Pancreas (tissue), 10 donors: ENCODE results near the gene TMEM11. TPM values are rescaled to one million over a fixed set of nuclear protein-coding genes. Genes with fewer than 3 reads are reported as not detected.
A peak's percentile ranks its signal among the peaks of the same experiment; 100 is the strongest.

Experiments used
- ATAC-seq, 4 donors: fragments of 200-7000 bp; cut with Tn5 transposase; one replicate each; pipeline versions ENCODE4 v1.8.0 to v1.9.1; 2020; ENCODE audit warnings: mild to moderate bottlenecking in 4 of 4, moderate library complexity in 4 of 4
- DNase-seq, 6 donors: peaks; one replicate each; pipeline ENCODE4 v3.0.0-alpha.2; 2020
- FAIRE-seq: peaks from 2 replicates; lab custom pipeline; 2012; peaks lifted over from hg19 to GRCh38; lab: Jason Lieb, UNC
- H3K27ac ChIP-seq, 4 donors: fragments of 200-600 bp; sonication (generic); 1 replicate in 3 of 4; 2 replicates in 1 of 4; pipeline versions ENCODE4 v1.5.0 to v1.8.0; 2020
- H3K27me3 ChIP-seq, 4 donors: fragments of 200-600 bp; one replicate each; pipeline ENCODE4 v1.8.0; 2021
- H3K36me3 ChIP-seq, 3 donors: fragments of 200-600 bp; sonication (generic) in 1 of 3; one replicate each; pipeline versions ENCODE4 v1.5.0 to v1.8.0; 2020 to 2021
- H3K4me1 ChIP-seq, 3 donors: fragments of 200-600 bp; one replicate each; pipeline ENCODE4 v1.8.0; 2021
- H3K4me3 ChIP-seq, 4 donors: fragments of 200-600 bp; sonication (generic) in 2 of 4; one replicate each; pipeline versions ENCODE4 v1.5.0 to v1.8.0; 2020 to 2021
- H3K9me3 ChIP-seq, 4 donors: fragments of 200-600 bp; one replicate each; pipeline ENCODE4 v1.8.0; 2021
- CTCF ChIP-seq, 4 donors: fragments of 200-600 bp; sonication (generic) in 3 of 4; IDR thresholded peaks; one replicate each; pipeline versions ENCODE4 v1.5.0 to v1.8.0; 2021; ENCODE audit warnings: antibody characterized with exemption in 4 of 4
- WGBS, 2 donors: extraction: QIAGEN DNeasy Blood & Tissue Kit; methylation state at CpG; one replicate each; pipeline ENCODE4 v1.1.7; 2013; 5-methylcytosine and 5-hydroxymethylcytosine counted together
- intact Hi-C, 3 donors: fragments of 100-400 bp; cut with DNase I; formaldehyde crosslinking; loops; one replicate each; pipeline versions ENCODE4 v1.11.1 to v1.14.2; 2022
- polyA plus RNA-seq, 2 donors: library from polyadenylated mRNA; stranded (reverse); fragments of 200-250 nt; gene quantifications; one replicate each; pipeline ENCODE4 v1.2.3, GENCODE V29; 2013
- total RNA-seq, 6 donors: library from RNA; stranded (reverse); fragmentation: NEBNext Ultra II Directional in 4 of 6; extraction: Animal tissue kit (Norgen Biotek cat#: 25700) in 4 of 6; gene quantifications; one replicate each; pipeline versions ENCODE4 v1.2.1 to v1.2.4, GENCODE V29; 2021 to 2023
- donor health status: healthy with polysubstance abuse.
- donor health status: DM: no; HTN: no; CAD: no; lungs with moderate emphysema.
- donor health status: DM: no; HTN: no; CAD: no.
- donor health status: control.
- donor health status: control.
- donor health status: Bipolar disorder and iron deficiency.
- donor health status: DM: yes; HTN: yes; CAD: no.
- donor health status: DM: no; HTN: no; CAD: no.
- donor health status: DM: no; HTN: no; CAD: no.
- donor health status: DM: yes; HTN: yes; CAD: no.

The TMEM11 gene
- total and polyA plus RNA-seq, 8 donors: 6.1 to 16.0 (median 9.5) TPM

DNA sequence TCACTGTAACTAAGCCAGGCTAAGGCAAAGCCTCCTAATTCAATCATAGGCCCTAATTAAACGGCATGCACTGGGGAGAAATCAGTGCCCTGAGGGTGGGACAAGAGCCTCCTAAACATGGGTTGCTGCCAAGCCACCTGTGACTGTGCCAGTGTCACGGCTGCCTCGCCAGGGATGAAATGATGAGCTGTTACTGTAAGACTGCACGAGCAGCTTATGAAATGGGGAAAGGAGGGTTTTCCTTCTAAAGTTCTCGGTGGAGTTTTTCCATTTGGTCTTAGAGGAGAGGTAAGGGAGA is 12.7 kb downstream of the TMEM11 start:
- Histone ChIP-seq H3K27me3 (no peaks in the 10 kb centered on the region), H3K27ac (no peak overlapping the region), H3K36me3 (peaks cover 0 to 13% (median 12%) of the 10 kb centered on the region in 3 donors), H3K4me3 (no peak overlapping the region), H3K9me3 (no peaks in the 10 kb centered on the region), H3K4me1 (no peaks in the 10 kb centered on the region)
- no peak for FAIRE-seq
- intact Hi-C loops: no loop called here
- 51% methylated on average over 5 of the region's 5 CpGs for WGBS, 2 donors
- no peak for TF ChIP-seq CTCF (IDR thresholded peaks at IDR 0.05)
- DNase-seq: no peak
- ATAC-seq: no peak

DNA sequence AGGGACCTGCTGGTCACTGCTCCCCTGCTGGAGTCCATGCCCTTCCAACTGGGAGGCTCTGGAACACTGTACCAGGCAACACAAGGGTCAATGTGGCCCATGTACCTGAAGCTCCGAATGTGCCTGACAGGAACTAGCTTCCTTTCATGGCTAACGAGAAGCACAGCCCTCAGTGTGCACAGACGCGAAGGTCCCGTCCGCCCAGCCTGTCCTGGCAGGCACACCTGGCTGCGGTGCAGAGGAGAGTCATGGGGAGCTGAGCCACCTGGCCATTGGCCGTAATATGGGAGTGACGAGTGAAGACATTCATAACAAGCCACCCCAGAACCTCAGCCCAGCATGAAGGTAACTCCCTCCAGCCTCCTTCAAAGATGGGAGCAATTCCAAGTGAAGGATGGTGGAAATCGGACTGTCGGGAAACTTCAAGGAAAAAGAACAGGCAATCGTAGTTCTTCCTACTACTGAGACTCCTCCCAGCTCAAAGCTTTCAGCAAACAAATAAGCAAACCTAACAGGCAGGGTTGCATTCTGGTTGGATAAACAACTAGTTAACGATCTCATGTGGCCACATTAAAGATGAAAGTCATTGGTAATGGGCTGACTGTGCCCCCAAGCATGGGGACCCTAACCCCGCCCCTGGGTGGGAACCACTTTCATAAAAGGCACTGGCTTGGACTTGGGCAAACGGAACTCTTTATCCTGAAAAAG is 13.2 kb downstream of the TMEM11 start:
- TF ChIP-seq CTCF (IDR thresholded peaks at IDR 0.05): no peak
- H3K27ac ChIP-seq: no peak overlapping the region
- H3K27me3 ChIP-seq: no peaks in the 10 kb centered on the region
- no peak overlapping the region for H3K4me3 ChIP-seq
- peaks cover 0 to 13% (median 12%) of the 10 kb centered on the region in 3 donors for H3K36me3 ChIP-seq
- DNase-seq (peak in 1 of 6 donors; percentile 21), ATAC-seq (peak in 2 of 4 donors; percentile 28 to 61), FAIRE-seq (no peak)
- WGBS, 2 donors: 66 to 68% methylated on average over 15 of the region's 15 CpGs
- intact Hi-C loops: no loop called here
- H3K4me1 ChIP-seq: no peaks in the 10 kb centered on the region
- H3K9me3 ChIP-seq: no peaks in the 10 kb centered on the region

DNA sequence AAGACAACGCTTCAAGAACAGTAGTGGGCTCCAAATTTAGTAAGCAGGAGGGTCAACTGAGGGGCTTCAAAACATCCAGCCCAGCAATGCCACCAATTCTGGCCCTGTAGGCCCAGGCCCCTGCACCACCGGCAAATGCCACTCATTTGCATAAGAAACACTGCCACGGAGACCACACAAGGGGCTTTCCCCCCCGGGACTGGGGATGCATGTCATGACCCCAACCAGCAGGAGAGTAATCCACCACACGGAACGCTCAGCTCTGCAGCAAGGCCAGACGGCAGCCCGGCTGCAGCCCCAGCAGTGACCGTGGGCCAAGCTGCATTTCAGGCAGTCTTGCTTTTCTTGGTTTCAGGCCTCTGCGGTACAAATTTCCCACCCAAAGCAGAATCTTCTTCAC is 14.1 kb downstream of the TMEM11 start:
- Histone ChIP-seq H3K36me3 (peaks cover 0 to 13% (median 12%) of the 10 kb centered on the region in 3 donors), H3K27me3 (no peaks in the 10 kb centered on the region), H3K4me3 (no peak overlapping the region), H3K27ac (no peak overlapping the region), H3K9me3 (no peaks in the 10 kb centered on the region), H3K4me1 (no peaks in the 10 kb centered on the region)
- FAIRE-seq (no peak), DNase-seq (no peak), ATAC-seq (no peak)
- WGBS, 2 donors: 86 to 89% methylated on average over 10 of the region's 10 CpGs
- intact Hi-C loops: no loop called here
- no peak for TF ChIP-seq CTCF (IDR thresholded peaks at IDR 0.05)

- intact Hi-C loops: no loop called here
- WGBS, 2 donors: 78 to 82% methylated on average over 9 of the region's 9 CpGs
- DNase-seq (no peak), FAIRE-seq (no peak), ATAC-seq (peak in 3 of 4 donors; percentile 5 to 51 (median 25))
- Histone ChIP-seq H3K4me1 (no peaks in the 10 kb centered on the region), H3K36me3 (peaks cover 0 to 13% (median 12%) of the 10 kb centered on the region in 3 donors), H3K9me3 (no peaks in the 10 kb centered on the region), H3K4me3 (no peak overlapping the region), H3K27me3 (no peaks in the 10 kb centered on the region), H3K27ac (no peak overlapping the region)
- TF ChIP-seq CTCF (IDR thresholded peaks at IDR 0.05): no peak
These were observed 14.7 kb downstream of the TMEM11 start for GRCh38 chr17:21199311-21199710.

GRCh38 chr17:21198411-21198810 is 15.6 kb downstream of the TMEM11 start:
- Histone ChIP-seq H3K4me1 (no peaks in the 10 kb centered on the region), H3K9me3 (no peaks in the 10 kb centered on the region), H3K36me3 (peaks cover 0 to 13% (median 12%) of the 10 kb centered on the region in 3 donors), H3K4me3 (no peak overlapping the region), H3K27me3 (no peaks in the 10 kb centered on the region), H3K27ac (no peak overlapping the region)
- DNase-seq (no peak), ATAC-seq (no peak), FAIRE-seq (no peak)
- 97% methylated on average over 20 of the region's 20 CpGs for WGBS, 2 donors
- TF ChIP-seq CTCF (IDR thresholded peaks at IDR 0.05): no peak
- intact Hi-C loops: no loop called here
